CD4-positive, alpha-beta T cell treated with Interleukin-15 for 4 hours (primary cell): ENCODE data around the gene MATCAP1.

Experiments used
- DNase-seq: peaks from one replicate; pipeline ENCODE4 v3.0.0-alpha.2; 2020; ENCODE audit warnings: low spot score

Gene MATCAP1

DNA sequence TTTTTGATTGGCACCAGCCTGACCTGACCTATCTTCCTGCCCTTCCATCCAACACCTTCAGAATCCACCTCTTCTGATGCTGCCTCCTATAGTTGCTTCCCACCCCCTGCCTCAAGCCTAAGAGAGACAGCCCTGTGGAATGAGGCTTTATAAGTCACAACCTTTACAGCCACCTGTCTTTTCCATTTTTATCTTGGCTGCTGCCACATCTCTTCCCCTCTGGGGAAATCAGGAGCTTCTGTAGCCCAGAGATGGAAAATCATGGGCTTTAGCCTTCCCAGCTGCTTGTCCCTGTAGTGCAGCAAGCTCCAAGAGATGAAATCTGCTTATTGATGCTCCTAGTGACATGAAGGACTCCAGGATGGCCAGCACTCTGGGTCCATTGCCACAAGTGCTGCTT lies 55.3 kb downstream of the MATCAP1 start:
- no peak for DNase-seq
